NCI-H748 treated with DMSO at 0.1 percent for 48 hours (cell line): ENCODE data around the gene RAD51B.

Experiments
- DNase-seq: peaks from one replicate; lab custom pipeline; 2025; lab: John Stamatoyannopoulos, UW

Gene RAD51B

DNA sequence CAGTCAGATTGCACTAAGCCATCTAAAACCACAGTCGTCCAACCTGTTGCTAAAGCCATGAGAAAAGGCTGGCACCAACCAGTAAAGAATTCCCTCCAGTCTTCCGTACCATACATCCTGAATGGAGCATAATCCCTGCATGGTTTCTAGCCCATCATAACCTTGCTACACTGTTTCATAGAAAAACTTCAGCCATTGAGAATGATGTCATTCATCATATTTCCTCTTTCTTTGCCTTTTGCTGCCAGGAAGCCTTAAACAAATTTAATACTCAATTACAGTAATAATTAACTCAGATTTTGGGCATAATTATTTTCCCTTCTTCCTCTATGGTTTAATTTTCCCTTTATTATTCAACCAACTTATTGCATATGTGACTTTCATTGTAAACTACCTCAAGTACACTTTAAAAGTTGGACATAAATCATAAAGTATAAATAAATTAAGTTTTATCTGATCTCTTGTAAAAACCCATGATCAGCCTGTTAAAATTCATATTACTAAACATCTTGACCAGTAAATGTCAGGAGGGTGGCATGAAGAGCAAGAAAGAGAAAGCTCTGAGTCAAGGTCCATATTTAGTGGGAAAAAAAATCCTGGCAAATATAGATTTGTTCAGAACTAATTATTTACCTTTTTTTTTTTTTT is 708.6 kb downstream of the RAD51B start:
- no peak for DNase-seq

- DNase-seq, result no peak
Measured at GRCh38 chr14:68530443-68530842, 710.9 kb downstream of the RAD51B start.

GRCh38 chr14:68532496-68532895 is 712.9 kb downstream of the RAD51B start:
- no peak for DNase-seq

DNA sequence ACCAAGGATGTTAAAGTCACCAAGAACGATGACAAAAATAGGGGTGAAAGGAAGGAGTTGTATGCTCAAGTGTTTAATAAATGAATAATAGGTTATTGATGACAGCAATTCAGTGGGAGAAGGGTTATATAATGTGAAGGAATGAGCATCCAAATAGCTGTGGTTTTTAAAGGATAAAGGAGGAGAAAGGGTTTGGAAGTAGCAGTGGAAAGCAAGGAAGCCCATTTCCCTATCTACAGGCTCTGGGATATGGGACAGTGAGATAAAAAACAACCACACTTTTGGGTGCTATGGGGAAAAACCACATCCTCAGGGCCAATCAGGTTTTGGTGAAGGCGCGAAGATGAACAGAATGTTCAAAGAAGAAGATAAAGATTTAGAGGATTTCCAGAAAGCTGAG is 714.7 kb downstream of the RAD51B start:
- no peak for DNase-seq

- DNase-seq, result no peak
Measured at GRCh38 chr14:68535404-68536017, 715.9 kb downstream of the RAD51B start.

- DNase-seq, result no peak
Measured at GRCh38 chr14:68536018-68536410, 716.4 kb downstream of the RAD51B start.

- DNase-seq, result no peak
Measured at GRCh38 chr14:68538639-68539038, 719.1 kb downstream of the RAD51B start.

GRCh38 chr14:68539241-68539737 is 719.7 kb downstream of the RAD51B start:
- no peak for DNase-seq

DNA sequence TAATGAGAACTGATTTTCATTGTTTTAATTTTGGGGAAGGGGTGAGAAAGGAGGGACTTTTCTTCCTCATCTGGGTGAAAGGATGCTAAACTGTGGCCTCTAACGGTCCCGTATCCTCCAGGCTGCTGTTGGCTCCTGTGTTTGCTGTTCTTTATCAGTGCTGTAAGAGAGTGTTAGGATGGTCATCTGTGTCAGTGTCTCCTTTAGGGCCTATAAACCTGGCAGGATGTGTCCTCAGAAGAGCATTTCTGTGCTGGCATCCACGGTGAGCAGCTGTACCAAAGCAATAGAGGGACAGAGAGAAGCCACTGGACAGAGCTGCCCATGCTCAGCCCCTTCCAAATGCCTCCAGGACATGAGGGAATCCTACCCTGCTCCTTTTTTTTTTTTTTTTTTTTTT is 720.2 kb downstream of the RAD51B start:
- DNase-seq, result no peak

GRCh38 chr14:68541178-68541896 is 721.8 kb downstream of the RAD51B start:
- no peak for DNase-seq

DNA sequence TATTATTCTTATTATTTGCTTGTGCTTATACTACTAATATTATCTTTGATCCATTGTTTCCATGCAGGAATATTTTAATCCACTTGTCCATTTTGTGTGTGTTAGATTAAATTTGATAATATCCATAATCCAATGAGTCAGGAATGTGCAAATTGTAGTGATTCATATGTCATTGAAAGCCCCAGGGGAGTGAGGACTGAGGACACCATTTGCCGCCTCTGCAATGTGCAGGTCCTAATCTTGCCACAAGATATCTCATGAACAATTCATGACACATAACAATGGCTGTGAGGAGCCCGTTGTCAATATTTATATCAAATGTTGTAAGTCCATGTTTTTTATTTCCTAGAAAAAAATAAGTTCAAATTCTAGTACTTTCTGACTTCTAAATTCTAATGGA is 722.8 kb downstream of the RAD51B start:
- DNase-seq, result no peak

DNA sequence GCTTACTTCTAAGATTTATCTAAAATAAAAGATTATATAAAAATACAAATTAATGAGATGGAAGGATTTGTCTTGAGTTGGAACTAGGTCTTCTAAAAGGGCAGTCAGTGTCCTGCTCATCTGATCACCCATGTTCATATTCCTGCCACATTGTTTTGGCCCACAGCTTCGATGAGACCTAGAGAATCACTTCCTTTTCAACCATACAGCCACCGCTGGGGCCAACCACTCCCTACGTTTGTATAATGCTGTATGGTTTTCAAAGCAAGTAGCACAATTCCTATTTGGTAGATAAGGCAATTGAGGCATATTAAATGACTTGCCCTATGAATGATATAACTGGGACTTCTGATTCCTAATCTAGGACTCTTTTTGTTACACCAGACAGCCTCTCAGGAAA is 723.9 kb downstream of the RAD51B start:
- DNase-seq, result no peak

GRCh38 chr14:68544081-68544892 is 724.7 kb downstream of the RAD51B start:
- no peak for DNase-seq

DNA sequence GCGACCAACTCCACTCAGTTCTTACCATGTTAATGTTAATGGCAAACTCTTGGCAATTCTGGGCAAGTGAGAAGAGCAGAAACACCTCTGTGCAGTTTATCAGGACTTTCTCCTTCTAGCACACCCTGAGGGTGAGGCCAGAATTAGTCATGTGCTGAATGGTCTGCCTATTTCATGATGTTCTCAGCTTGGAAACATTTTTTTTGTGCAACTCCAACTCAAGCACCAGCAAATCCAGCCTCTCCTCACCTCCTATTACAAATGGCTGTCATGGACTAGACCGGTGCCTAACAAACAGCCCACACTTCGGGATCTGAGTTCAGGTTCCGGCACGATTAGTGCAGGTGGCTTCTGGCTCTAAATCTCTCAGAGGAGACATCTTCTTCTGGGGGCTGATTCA is 727.3 kb downstream of the RAD51B start:
- DNase-seq, result no peak

DNA sequence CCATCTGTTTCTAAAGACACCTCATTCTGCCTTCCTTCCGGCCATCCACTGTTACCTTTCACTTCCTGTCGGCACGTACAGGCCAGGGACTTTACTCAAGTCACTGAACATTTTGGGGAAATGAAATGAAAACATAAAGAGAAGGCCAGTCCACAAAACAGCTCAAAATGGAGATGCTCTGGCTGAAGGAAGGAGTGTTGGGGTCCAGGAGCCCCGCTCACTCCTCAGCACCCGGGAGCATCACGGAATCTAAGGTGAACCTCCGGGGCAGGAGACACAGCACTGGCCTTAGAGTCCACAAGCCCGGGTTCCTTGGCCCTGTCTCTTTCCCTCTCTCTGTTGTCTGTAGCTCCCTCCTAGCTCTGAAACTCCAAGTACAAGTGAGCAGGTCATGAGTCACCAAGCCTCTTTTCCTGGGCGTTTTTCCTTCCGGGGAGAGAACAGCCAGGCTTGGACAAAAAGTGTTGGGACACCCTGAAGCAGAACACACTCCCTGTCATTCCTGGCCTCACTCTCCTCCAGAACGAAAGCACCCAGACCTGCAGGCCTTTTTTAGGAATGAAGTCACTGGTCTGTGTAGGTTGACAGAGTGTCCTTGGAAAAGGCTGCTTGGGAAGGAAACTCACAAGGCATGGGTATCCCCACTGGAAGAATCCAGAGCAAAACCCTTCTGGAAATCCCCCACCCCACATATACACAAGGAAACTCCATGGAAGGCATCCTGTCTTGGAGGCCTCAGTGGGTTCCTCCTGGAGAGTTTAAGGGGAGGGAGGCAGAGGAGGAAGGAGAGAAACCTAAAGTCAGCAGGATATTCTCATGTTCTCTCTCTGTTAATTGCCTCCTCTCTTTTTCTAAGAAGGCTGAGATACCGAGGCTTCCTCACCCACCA is 728.0 kb downstream of the RAD51B start:
- no peak for DNase-seq

- DNase-seq, result no peak
Measured at GRCh38 chr14:68548194-68549076, 728.9 kb downstream of the RAD51B start.

- DNase-seq, result no peak
Measured at GRCh38 chr14:68550338-68550715, 730.7 kb downstream of the RAD51B start.

DNA sequence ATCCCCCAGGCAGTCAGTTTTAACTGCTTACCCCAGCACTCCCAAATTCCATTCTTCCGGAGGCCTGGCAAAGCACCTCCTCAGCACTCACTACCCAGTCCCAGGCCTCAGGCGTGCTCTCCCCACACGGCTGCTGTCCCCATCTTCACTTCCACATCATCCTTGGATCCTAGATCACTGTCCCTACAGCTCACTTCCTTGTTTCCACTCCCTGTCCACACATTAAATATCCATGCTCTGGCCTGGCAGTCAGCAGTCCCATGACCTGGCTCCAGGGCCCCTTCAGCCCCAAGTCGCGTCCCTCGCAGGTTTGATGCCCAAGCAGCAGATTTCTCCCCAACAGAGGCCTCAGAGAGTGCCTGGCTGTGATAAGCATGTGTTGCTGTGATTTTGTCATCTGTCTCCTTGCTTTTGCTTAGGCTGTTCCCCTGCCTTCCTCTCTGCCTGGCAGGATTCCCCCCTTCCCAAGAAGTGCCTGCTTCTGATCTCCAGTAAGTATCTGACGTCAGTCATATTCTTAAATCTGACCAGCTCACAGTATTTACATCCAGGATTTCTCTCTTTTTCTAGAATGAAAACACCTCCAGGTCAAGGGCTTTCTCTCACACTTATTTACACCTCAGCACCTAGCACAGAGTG is 731.6 kb downstream of the RAD51B start:
- DNase-seq, result no peak

GRCh38 chr14:68552075-68552474 is 732.5 kb downstream of the RAD51B start:
- no peak for DNase-seq

DNA sequence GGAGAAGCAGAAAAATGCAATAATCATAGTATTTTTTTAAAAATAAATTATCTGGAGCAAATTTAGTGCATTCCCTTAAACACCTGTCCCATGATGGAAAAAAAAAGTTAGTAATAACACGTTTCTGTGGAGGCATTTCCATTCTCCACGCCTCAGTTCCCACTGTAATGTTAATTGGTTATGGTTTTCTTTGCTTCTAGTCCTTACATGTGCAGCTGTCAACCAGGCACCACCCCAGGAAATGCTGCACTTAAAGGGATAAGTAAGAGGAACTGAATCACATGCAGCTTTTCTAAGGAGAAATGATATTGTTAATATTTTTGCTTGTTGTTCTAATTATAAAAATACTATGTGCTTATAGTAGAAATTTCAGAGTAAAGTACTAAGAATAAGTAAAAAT is 733.0 kb downstream of the RAD51B start:
- DNase-seq, result no peak
